GM21381 (cell line): ENCODE measurements around the gene PRND.
"Not testable (repeated sequence)": the region's sequence is repeated elsewhere in the genome, so short reads cannot be mapped to it uniquely, and the experiment has no call there.

ENCODE experiments used
- ATAC-seq: cut with Tn5 transposase; IDR thresholded peaks from one replicate; pipeline ENCODE4 v1.9.1; 2021; ENCODE audit warnings: mild to moderate bottlenecking, moderate library complexity; ENCODE audit not compliant: unreplicated experiment

Gene PRND

GRCh38 chr20:4721719-4722118, at the start of gene PRND:
Gene PRND, plus strand, starts transcription at chr20:4721909. Its CDS starts 2,643 bp downstream, at chr20:4724552.
- no peak for ATAC-seq

GRCh38 chr20:4672948-4673347, 48.8 kb upstream of the PRND start:
- no peak for ATAC-seq

GRCh38 chr20:4673371-4674001, 48.2 kb upstream of the PRND start:
- ATAC-seq: no peak

GRCh38 chr20:4674672-4675071, 47.0 kb upstream of the PRND start:
- ATAC-seq: no peak

GRCh38 chr20:4677846-4678245, 43.9 kb upstream of the PRND start:
- no peak for ATAC-seq

GRCh38 chr20:4681401-4681800, 40.3 kb upstream of the PRND start:
- ATAC-seq: no peak

GRCh38 chr20:4681991-4682401, 39.7 kb upstream of the PRND start:
- ATAC-seq: no peak

- no peak for ATAC-seq
Measured at GRCh38 chr20:4682682-4683081, 39.0 kb upstream of the PRND start.

GRCh38 chr20:4683261-4683660, 38.4 kb upstream of the PRND start:
- no peak for ATAC-seq

- no peak for ATAC-seq
Measured at GRCh38 chr20:4684837-4685413, 36.8 kb upstream of the PRND start.

- no peak for ATAC-seq
Measured at GRCh38 chr20:4685923-4686221, 35.8 kb upstream of the PRND start.

- ATAC-seq: no peak
Measured at GRCh38 chr20:4688305-4688704, 33.4 kb upstream of the PRND start.

GRCh38 chr20:4689220-4689619, 32.5 kb upstream of the PRND start:
- no peak for ATAC-seq

GRCh38 chr20:4691753-4692152, 30.0 kb upstream of the PRND start:
- no peak for ATAC-seq

GRCh38 chr20:4694076-4694475, 27.6 kb upstream of the PRND start:
- no peak for ATAC-seq

- ATAC-seq: no peak
Measured at GRCh38 chr20:4697189-4697830, 24.4 kb upstream of the PRND start.

GRCh38 chr20:4697831-4698221, 23.9 kb upstream of the PRND start:
- no peak for ATAC-seq

GRCh38 chr20:4699216-4699615, 22.5 kb upstream of the PRND start:
- no peak for ATAC-seq

GRCh38 chr20:4699957-4700356, 21.8 kb upstream of the PRND start:
- no peak for ATAC-seq

GRCh38 chr20:4702562-4703280, 19.0 kb upstream of the PRND start:
- ATAC-seq: no peak

- no peak for ATAC-seq
Measured at GRCh38 chr20:4703281-4703676, 18.4 kb upstream of the PRND start.

- not testable (repeated sequence) for ATAC-seq
Measured at GRCh38 chr20:4706941-4707340, 14.8 kb upstream of the PRND start.
